ENCODE results near the gene WNT3.

- TF ChIP-seq ZNF274 (IDR thresholded peaks at IDR 0.05; ENCODE audit: low read depth, low read length) (no peak), YY1 (IDR thresholded peaks at IDR 0.05; ENCODE audit: insufficient read depth, insufficient read length) (no peak)
These were observed 15.7 kb downstream of the WNT3 start for GRCh38 chr17:46802800-46803199.
